Measurements from ENCODE around the gene TMEM139.

- TF ChIP-seq POLR2A (IDR thresholded peaks at IDR 0.05; ENCODE audit: low read depth) (no peak), CTCF (IDR thresholded peaks at IDR 0.05) (no peak), POLR2AphosphoS5 (IDR thresholded peaks at IDR 0.05) (no peak), EP300 (IDR thresholded peaks at IDR 0.05) (no peak)
Observed at GRCh38 chr7:143247372-143247771, 37.4 kb upstream of the TMEM139 start.
